Hepatocyte (in vitro differentiated cells): ENCODE measurements around the gene FILIP1.

Experiments used
- EZH2 ChIP-seq: fragments of 200-600 bp; sonication (generic); IDR thresholded peaks from 2 replicates; pipeline ENCODE4 v1.6.1; 2016; ENCODE audit warnings: antibody characterized with exemption, mild to moderate bottlenecking, borderline replicate concordance
- TF ChIP-seq, protein P1 (sequence below): fragments of 200-600 bp; sonication (generic); IDR thresholded peaks from 2 replicates; pipeline ENCODE4 v1.5.1; 2016; ENCODE audit warnings: antibody characterized with exemption, mild to moderate bottlenecking; ENCODE audit not compliant: poor library complexity

DNA sequence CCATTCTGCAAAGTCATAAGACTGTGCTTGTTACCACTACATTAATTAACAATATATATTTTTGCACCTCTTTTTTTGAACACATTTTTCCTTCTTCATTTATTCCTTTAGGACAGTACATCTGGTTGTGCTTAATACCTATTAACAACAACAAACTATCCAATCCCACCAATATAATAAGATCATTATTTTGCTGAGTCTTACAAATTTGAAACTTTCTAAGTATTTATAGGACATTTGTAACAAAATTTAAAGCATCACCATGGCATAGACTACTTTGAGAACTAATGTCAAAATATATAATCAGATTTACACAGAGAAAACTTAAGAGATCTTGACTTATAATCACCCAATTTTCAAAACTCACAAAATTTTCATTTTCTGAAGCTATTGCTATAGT is 47.9 kb downstream of the FILIP1 start:
- TF ChIP-seq, protein P1, sequence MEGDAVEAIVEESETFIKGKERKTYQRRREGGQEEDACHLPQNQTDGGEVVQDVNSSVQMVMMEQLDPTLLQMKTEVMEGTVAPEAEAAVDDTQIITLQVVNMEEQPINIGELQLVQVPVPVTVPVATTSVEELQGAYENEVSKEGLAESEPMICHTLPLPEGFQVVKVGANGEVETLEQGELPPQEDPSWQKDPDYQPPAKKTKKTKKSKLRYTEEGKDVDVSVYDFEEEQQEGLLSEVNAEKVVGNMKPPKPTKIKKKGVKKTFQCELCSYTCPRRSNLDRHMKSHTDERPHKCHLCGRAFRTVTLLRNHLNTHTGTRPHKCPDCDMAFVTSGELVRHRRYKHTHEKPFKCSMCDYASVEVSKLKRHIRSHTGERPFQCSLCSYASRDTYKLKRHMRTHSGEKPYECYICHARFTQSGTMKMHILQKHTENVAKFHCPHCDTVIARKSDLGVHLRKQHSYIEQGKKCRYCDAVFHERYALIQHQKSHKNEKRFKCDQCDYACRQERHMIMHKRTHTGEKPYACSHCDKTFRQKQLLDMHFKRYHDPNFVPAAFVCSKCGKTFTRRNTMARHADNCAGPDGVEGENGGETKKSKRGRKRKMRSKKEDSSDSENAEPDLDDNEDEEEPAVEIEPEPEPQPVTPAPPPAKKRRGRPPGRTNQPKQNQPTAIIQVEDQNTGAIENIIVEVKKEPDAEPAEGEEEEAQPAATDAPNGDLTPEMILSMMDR: no peak
- TF ChIP-seq EZH2: no peak
